SK-N-MC (cell line): Measurements from ENCODE around the gene LCE1C.

ENCODE experiments used
- DNase-seq: peaks from one replicate; pipeline ENCODE4 v3.0.0-alpha.2; 2011; ENCODE audit warnings: low read depth, low spot score
- H3K27ac ChIP-seq: fragments of 200-600 bp; sonication (generic); 2 replicates; pipeline ENCODE4 v1.5.1; 2016; ENCODE audit warnings: mixed run types
- H3K36me3 ChIP-seq: fragments of 200-600 bp; sonication (generic); 2 replicates; pipeline ENCODE4 v1.6.1; 2017; ENCODE audit warnings: antibody characterized with exemption, low read length, mixed read lengths; ENCODE audit not compliant: insufficient read depth
- H3K4me3 ChIP-seq: fragments of 200-600 bp; sonication (generic); 2 replicates; pipeline ENCODE4 v1.5.1; 2016
- H3K9ac ChIP-seq: fragments of 200-600 bp; sonication (generic); 2 replicates; pipeline ENCODE4 v1.8.0; 2017; ENCODE audit warnings: mixed run types, mixed read lengths; ENCODE audit not compliant: insufficient read length
- H3K9me3 ChIP-seq: fragments of 200-600 bp; sonication (generic); 2 replicates; pipeline ENCODE4 v1.6.1; 2017; ENCODE audit warnings: low read depth, mild to moderate bottlenecking, antibody characterized with exemption, low read length, moderate library complexity, mixed read lengths
- EZH2 ChIP-seq: fragments of 200-600 bp; sonication (generic); IDR thresholded peaks from one replicate; pipeline ENCODE4 v1.6.1; 2017; ENCODE audit warnings: antibody characterized with exemption
- FOXP2 ChIP-seq: optimal IDR thresholded peaks from 2 replicates; pipeline ENCODE3; 2011; ENCODE audit warnings: mild to moderate bottlenecking, moderate library complexity; ENCODE audit not compliant: insufficient read depth; ENCODE audit errors: extremely low read length, control extremely low read depth
- POLR2AphosphoS5 ChIP-seq: IDR thresholded peaks from 2 replicates; pipeline ENCODE4 v1.6.1; 2012; ENCODE audit warnings: mild to moderate bottlenecking, low read depth, low read length, borderline replicate concordance

Gene LCE1C, protein sequence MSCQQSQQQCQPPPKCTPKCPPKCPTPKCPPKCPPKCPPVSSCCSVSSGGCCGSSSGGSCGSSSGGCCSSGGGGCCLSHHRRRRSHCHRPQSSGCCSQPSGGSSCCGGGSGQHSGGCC

DNA sequence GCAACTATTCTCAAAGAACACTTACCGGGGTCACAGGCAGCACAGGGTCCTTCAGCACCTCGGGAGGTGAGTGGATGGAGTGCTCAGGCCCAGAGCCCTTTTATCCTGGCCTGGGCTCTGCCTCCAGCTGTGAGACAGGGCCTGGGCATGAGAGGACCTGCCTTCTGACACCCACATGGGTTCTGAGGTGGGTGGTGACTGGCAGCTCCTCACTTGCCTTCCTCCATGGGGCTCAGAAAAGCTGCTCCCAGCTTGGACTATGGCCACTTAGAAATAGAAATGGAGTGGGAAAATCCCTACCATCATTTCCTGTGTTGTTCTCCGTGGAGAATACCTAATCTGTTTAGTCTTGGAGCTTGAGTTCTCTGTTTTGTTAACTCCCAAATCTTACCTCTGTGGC lies at the start of gene LCE1C:
LCE1C (minus strand) TSS at position 76 of the 400 bp plus-strand sequence. CDS start 1,173 bp downstream, outside the sequence.
- TF ChIP-seq FOXP2: no peak
- Histone ChIP-seq H3K27ac (no peak within 1 kb of the TSS), H3K9ac (no peak within 1 kb of the TSS), H3K9me3 (no peaks in the 10 kb centered on the region), H3K36me3 (no peaks in the 10 kb centered on the region), H3K4me3 (no peak within 1 kb of the TSS)
- DNase-seq: no peak

DNA sequence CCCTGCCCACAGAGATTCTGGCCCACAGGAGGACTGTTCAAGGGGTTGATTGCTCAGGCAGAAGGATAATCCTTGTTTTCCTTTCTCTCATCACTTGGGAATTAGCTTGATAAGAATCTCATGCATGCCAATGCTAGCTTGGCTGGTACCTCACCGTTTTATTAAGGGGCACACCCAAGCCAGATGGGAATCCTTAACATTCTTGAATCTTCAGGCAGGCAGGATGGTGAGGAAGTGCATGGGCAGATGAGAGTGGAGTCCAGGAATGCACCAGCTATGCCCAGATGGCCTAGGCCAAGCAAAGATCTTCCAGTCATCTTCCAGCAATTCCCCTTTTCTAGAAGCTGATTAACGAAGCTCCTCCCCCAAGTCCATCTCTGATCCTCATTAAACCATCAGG lies 49.2 kb upstream of the LCE1C start:
- Histone ChIP-seq H3K36me3 (no peaks in the 10 kb centered on the region), H3K4me3 (no peak overlapping the region), H3K27ac (no peak overlapping the region), H3K9ac (no peak overlapping the region), H3K9me3 (no peaks in the 10 kb centered on the region)
- TF ChIP-seq POLR2AphosphoS5 (no peak), EZH2 (no peak), FOXP2 (no peak)
- DNase-seq: no peak

DNA sequence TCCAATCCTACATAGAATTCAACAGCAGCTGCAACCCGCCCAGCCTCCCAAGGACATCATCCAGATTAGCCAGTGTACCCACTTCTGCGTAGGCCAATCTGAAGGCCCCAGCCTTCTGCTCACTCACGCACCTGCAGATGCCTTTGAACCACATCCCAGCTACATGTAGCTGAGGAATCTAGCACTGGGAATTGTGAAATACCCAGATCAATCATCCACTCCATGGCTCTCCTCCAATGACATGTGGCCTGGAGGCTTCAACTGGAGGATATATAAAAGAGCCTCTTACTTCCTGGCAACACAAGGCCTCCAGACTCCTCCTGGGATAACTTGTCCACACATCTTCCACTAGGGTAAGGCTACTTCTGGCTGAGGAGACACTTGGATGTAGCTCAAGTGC lies 36.1 kb upstream of the LCE1C start, which contains the start of gene LCE6A:
LCE6A (plus strand) TSS at position 301 of the 400 bp plus-strand sequence. CDS start 665 bp downstream, outside the sequence.
- DNase-seq: no peak
- H3K27ac ChIP-seq: no peak within 1 kb of the TSS
- no peak for TF ChIP-seq POLR2AphosphoS5
- TF ChIP-seq FOXP2: no peak
- TF ChIP-seq EZH2: no peak
- H3K9me3 ChIP-seq: no peaks in the 10 kb centered on the region
- H3K4me3 ChIP-seq: no peak within 1 kb of the TSS
- no peaks in the 10 kb centered on the region for H3K36me3 ChIP-seq
- H3K9ac ChIP-seq: no peak within 1 kb of the TSS

DNA sequence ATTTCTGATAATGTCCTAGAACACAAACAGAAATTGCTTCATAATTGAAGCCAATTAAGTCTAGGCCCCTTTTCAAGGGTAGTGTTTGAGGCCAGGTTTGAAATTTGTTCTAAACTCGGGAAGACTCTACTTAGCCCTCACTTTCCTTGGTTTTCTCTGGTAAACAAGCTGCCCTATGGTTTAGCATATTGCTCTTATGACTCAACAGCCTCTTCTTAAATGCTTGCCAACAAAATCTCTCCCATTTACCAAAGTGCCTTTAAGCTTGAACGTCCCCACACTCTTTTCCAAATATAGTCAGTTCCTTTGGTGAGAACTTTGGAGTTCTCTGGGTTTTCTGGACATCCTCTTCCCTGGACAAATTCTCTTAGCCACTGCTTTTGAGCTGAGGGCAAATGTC lies 30.4 kb upstream of the LCE1C start:
- no peak overlapping the region for H3K4me3 ChIP-seq

DNA sequence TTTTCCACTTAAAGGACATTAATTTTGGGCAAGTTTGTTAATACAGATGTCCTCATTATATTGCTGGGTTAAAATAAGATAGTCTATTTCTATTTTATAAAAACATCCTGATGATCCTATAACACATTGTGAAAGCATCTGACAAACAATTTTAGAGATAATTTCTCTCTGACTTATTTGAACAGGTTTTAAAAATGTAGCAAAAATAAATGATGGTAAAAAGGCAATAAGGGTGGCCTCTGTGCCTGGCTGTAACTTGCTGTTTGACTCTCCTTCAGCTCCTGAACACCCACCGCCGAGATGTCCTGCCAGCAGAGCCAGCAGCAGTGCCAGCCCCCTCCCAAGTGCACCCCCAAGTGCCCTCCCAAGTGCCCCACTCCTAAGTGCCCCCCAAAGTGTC lies 20.7 kb upstream of the LCE1C start, which contains the start of gene LCE1A:
LCE1A (plus strand) TSS at position 301 of the 400 bp plus-strand sequence; CDS start at position 301, 0 bp downstream.
- DNase-seq: no peak
- TF ChIP-seq EZH2 (no peak), POLR2AphosphoS5 (no peak), FOXP2 (no peak)

More for the DNA sequence above, 30.4 kb upstream of the LCE1C start:
- TF ChIP-seq POLR2AphosphoS5 (no peak), EZH2 (no peak), FOXP2 (no peak)
- Histone ChIP-seq H3K9ac (no peak overlapping the region), H3K27ac (no peak overlapping the region), H3K36me3 (no peaks in the 10 kb centered on the region), H3K9me3 (no peaks in the 10 kb centered on the region)
- DNase-seq: no peak

DNA sequence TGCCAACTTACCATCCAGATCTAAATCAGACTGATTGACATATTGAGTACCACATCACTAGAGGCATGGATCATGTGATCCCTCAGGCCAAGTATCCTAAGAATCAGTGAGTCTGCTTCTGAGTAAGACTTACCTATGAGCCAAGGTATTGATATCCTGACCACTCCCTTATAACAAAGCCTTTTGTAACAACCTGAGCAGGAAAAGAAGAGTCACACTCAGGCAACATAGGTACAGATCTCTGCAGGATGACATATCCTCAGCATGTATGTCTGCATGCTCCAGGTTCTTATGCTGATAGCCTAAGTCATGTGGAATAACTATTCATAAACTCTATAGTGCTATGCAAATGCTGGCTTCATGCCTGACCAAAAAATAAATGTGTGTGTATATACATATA lies 18.5 kb upstream of the LCE1C start:
- Histone ChIP-seq H3K4me3 (no peak overlapping the region), H3K9ac (no peak overlapping the region), H3K9me3 (no peaks in the 10 kb centered on the region), H3K36me3 (no peaks in the 10 kb centered on the region), H3K27ac (no peak overlapping the region)
- no peak for TF ChIP-seq EZH2
- no peak for TF ChIP-seq POLR2AphosphoS5
- no peak for TF ChIP-seq FOXP2
- DNase-seq: no peak

More for the DNA sequence above, 20.7 kb upstream of the LCE1C start, which contains the start of gene LCE1A:
- H3K27ac ChIP-seq: no peak within 1 kb of the TSS
- H3K9ac ChIP-seq: no peak within 1 kb of the TSS
- H3K4me3 ChIP-seq: no peak within 1 kb of the TSS
- no peaks in the 10 kb centered on the region for H3K36me3 ChIP-seq
- no peaks in the 10 kb centered on the region for H3K9me3 ChIP-seq

DNA sequence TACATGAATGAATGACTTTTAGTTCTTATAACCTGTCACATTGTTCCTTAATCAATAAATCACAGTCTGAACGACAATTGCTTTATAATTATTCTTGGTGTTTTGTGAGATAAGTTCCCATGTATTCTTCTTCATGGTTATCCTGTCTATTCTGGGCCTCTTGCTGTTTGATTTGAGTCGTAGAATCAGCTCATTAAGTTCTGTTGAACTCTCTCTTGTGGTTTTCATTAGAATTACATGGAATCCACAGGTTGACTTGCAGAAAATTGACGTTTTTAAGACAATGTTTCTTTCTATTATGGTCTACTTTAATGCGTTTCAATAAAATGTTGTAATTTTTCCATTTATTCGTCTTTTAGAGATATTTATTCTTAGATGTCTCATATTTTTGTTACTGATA lies 16.8 kb upstream of the LCE1C start:
- Histone ChIP-seq H3K27ac (no peak overlapping the region), H3K36me3 (no peaks in the 10 kb centered on the region), H3K9me3 (no peaks in the 10 kb centered on the region), H3K9ac (no peak overlapping the region), H3K4me3 (no peak overlapping the region)
- no peak for TF ChIP-seq FOXP2
- no peak for TF ChIP-seq POLR2AphosphoS5
- TF ChIP-seq EZH2: no peak
- no peak for DNase-seq

DNA sequence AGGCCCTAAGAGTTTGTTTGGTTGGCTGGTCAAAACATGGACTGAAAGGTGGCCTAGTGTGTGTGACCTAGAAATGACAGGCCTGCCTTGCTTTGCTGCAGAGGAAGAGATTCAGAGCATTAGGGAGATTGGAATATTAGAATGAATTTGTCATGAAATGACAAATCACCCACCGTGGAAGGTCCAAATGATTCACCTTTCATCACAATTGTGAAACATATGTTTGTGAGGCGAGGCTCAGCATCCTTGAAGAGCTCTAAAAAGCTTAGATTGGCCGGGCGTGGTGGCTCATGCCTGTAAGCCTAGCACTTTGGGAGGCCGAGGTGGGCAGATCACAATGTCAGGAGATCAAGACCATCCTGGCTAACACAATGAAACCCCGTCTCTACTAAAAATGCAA lies 10.9 kb upstream of the LCE1C start:
- Histone ChIP-seq H3K27ac (no peak overlapping the region), H3K36me3 (no peaks in the 10 kb centered on the region), H3K4me3 (no peak overlapping the region), H3K9me3 (no peaks in the 10 kb centered on the region), H3K9ac (no peak overlapping the region)
- TF ChIP-seq POLR2AphosphoS5: no peak
- TF ChIP-seq FOXP2: no peak
- no peak for TF ChIP-seq EZH2
- no peak for DNase-seq

DNA sequence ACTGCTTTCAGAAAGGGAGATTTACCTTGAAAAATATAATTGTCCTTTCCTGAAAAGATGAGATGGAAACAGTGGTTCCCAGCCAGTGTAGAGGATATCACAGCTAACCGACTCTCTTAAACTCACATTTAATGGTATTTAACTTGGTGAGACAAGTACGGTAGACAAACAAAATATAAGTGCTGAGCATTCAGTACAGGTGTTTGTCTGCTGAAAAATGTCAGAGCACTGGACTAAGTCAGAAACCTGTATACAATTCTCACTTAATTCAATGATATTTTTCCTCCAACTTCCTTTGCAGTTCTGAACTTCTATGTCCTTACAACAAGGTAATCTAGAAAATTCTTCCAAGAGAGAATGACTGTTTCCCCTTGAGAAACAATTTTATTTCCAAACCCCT lies 5.2 kb upstream of the LCE1C start, which contains the start of gene LCE1B:
LCE1B (plus strand) TSS at position 301 of the 400 bp plus-strand sequence. CDS start 476 bp downstream, outside the sequence.
- no peaks in the 10 kb centered on the region for H3K36me3 ChIP-seq
- no peak within 1 kb of the TSS for H3K27ac ChIP-seq
- H3K9ac ChIP-seq: no peak within 1 kb of the TSS
- H3K4me3 ChIP-seq: no peak within 1 kb of the TSS
- H3K9me3 ChIP-seq: no peaks in the 10 kb centered on the region
- no peak for DNase-seq
- TF ChIP-seq FOXP2 (no peak), EZH2 (no peak), POLR2AphosphoS5 (no peak)
